GM10847 (cell line): ENCODE results near the gene CORO7.
A peak's percentile ranks its signal among the peaks of the same experiment; 100 is the strongest.

Source experiments
- POLR2A ChIP-seq: IDR thresholded peaks from 2 replicates; pipeline ENCODE4 v1.6.1; 2011; ENCODE audit not compliant: insufficient read length; ENCODE audit errors: extremely low read depth

CORO7 gene

GRCh38 chr16:4373909-4374742 is 42.3 kb downstream of the CORO7 start:
- no peak for TF ChIP-seq POLR2A

- TF ChIP-seq POLR2A = no peak
These were observed 43.0 kb downstream of the CORO7 start for GRCh38 chr16:4373356-4373908.

GRCh38 chr16:4372578-4373355 is 43.6 kb downstream of the CORO7 start:
- TF ChIP-seq POLR2A = no peak

- TF ChIP-seq POLR2A = no peak
These were observed 44.3 kb downstream of the CORO7 start for GRCh38 chr16:4372001-4372577.

- TF ChIP-seq POLR2A = peak; percentile 38
These were observed 44.9 kb downstream of the CORO7 start, which contains the start of gene VASN for GRCh38 chr16:4371357-4372000. TSS of gene VASN (plus strand) at chr16:4371848. CDS start at chr16:4380878, 9,030 bp downstream.

GRCh38 chr16:4370570-4371356 is 45.6 kb downstream of the CORO7 start:
- TF ChIP-seq POLR2A = no peak

GRCh38 chr16:4370151-4370550 is 46.2 kb downstream of the CORO7 start:
- no peak for TF ChIP-seq POLR2A

GRCh38 chr16:4369007-4369733 is 47.2 kb downstream of the CORO7 start:
- no peak for TF ChIP-seq POLR2A

- TF ChIP-seq POLR2A = no peak
These were observed 49.0 kb downstream of the CORO7 start for GRCh38 chr16:4367393-4367856.

- no peak for TF ChIP-seq POLR2A
These were observed 50.4 kb downstream of the CORO7 start for GRCh38 chr16:4366016-4366415.

- no peak for TF ChIP-seq POLR2A
These were observed 50.8 kb downstream of the CORO7 start for GRCh38 chr16:4365615-4366014.

- no peak for TF ChIP-seq POLR2A
These were observed 51.4 kb downstream of the CORO7 start for GRCh38 chr16:4365014-4365406.

- no peak for TF ChIP-seq POLR2A
These were observed 52.0 kb downstream of the CORO7 start for GRCh38 chr16:4364196-4365013.
